Stimulated activated naive CD8-positive, alpha-beta T cell treated with anti-CD3 and anti-CD28 coated beads, Interleukin-15, Interleukin-2, amounts not matched to agents 100 U/mL and 50 U/mL, for 24 hours (primary cell): ENCODE measurements around the gene GAPT.
"Not testable (repeated sequence)": the region's sequence is repeated elsewhere in the genome, so short reads cannot be mapped to it uniquely, and the experiment has no call there.

Source experiments
- ATAC-seq: fragments of 150-1000 bp; cut with Tn5 transposase; one replicate; pipeline ENCODE4 v1.10.0; 2021
- DNase-seq: peaks from one replicate; pipeline ENCODE4 v3.0.0; 2021

The GAPT gene

DNA sequence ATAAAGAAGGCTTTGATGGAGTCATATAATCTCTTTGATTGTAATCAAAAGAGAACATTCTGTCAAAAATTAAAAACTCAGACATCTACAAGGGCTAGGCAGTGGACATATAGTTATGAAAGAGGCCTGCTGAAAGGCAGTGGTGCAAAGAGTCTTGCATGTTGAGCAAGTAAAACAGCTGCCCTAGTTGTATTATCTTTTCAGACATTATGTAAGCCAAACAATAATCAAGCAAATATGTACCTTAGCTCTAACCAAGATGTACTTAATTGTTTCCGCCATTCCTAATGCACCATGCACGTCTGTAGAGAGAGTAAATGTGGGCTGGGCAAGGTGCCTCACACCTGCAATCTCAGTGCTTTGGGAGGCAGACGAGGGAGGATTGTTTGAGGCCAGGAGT lies 14.3 kb downstream of the GAPT start:
- DNase-seq (no peak), ATAC-seq (no peak)

DNA sequence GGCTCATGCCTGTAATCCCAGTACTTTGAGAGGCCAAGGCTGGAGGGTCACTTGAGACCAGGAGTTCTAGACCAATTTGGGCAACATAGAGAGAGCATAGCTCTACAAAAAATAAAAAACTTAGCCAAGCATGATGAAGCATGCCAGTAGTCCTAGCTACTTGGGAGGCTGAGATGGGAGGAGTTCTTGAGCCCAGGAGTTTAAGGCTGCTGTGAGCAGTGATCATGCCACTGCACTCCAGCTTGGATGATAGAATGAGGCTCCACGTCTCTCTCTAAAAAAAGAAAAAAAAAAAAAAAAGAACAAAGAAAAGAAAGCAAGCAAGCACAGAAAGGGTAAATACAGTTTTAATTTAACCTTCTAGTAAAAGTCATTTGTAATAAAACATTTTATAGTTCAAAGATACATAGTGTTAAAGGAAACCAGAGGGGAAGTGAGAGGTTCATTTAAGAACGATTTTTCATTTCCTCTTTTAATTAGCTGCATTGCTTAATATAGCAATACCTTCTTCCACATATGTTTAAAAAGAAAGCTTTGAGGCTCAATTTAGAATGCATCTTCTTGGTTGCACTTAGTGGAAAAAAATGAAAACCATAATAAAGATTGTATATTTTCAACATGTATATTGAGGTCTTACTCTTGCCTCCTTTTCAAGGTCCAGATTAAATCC lies 14.9 kb downstream of the GAPT start:
- ATAC-seq = no peak
- no peak for DNase-seq

DNA sequence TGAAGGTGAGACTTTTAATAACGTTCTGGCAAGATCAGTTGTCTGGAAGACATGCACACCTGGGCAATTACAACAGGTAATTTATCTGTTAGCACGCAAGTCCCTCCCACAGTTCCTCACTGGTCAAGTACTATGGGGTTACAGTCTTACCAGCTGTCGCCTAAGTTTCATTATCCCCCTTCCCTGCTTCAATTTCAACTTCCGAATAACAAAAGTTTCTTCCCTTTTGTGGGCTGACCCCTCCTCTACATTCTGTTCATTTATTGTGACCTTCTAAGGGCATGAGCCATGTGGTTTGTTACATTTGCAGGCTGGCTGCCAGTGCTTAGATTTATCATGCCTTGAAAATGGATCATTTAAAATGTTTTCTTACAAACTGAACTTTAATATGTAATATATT lies 16.5 kb downstream of the GAPT start:
- DNase-seq (no peak), ATAC-seq (no peak)

DNA sequence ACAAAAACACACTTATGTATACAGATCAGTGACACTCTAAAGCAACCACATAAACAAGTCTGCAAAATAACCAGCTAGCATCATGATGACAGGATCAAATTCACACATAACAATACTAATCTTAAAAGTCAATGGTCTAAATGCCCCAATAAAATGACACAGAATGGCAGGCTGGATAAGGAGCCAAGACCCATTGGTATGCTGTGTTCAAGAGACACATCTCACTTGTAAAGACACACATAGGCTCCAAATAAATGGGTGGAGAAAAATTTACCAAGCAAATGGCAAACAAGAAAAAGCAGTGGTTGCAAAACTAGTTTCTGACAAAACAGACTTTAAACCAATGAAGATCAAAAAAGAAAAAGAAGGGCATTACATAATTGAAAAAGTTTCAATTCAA lies 26.0 kb downstream of the GAPT start:
- ATAC-seq (no peak), DNase-seq (no peak)

DNA sequence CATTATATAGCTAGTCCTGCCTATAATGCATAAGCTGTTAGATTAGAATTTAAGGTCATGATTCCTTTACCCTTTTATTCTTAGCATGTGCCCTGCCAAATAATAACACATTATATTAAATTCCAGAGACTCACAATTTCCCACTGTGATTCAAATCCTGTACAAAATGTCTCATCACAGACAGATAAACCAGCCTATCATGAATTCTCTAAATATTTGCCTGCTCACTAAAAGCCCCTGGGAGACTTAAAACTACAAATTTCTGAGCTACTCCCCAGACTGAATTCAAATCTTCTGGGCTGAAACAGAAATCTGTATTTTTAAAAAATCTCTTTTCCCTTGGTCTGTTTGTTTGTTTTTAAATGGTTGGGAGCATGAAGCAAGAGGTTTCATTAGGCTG lies 32.7 kb downstream of the GAPT start:
- DNase-seq (no peak), ATAC-seq (no peak)

DNA sequence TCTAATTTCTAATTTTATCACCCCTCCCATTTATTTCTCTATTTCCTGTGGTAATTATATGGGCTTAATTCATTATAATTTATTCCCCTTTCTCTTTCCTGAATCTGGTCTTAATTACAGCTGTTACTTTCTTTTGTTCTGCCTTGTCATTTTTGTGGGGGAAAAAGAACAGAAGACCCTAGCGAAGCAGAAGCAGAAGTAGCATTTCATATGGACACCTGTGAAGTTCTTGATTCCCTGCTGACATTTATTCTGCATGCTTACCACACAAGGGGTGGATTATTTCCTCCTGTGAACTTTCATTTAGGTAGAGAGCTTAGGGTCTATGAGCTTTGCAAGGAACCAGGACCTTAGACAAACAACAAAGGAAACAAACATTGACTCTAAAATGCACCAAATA lies 33.3 kb downstream of the GAPT start:
- DNase-seq (no peak), ATAC-seq (no peak)

DNA sequence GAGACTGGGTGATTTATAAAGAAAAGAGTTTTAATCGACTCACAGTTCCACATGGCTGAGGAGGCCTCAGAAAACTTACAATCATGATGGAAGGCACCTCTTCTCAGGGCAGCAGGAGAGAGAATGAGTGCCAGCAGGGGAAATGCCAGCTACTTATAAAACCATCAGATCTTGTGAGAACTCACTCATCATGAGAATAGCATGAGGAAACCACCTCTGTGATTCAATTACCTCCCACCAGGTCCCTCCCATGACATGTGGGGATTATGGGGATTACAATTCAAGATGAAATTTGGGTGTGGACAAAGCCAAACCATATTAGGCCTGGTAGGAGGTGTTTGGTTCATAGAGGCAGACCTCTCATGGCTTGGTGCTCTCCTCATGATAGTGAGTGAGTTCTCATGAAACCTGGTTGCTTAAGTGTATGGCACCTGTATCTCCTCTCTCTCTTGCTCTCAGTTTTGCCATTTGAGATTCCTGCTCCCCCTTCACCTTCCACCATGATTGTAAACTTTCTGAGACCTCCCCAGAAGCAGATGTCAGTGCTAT lies 39.8 kb downstream of the GAPT start:
- DNase-seq (no peak), ATAC-seq (no peak)

DNA sequence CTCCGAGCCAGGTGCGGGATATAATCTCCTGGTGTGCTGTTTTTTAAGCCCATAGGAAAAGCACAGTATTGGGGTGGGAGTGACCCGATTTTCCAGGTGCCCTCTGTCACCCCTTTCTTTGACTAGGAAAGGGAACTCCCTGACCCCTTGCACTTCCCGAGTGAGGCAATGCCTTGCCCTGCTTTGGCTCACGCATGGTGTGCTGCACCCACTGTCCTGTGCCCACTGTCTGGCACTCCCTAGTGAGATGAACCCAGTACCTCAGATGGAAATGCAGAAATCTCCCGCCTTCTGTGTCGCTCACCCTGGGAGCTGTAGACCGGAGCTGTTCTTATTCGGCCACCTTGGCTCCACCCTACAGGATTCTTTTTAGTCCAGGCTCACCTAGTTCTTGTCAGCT lies 50.7 kb downstream of the GAPT start:
- not testable (repeated sequence) for ATAC-seq, DNase-seq

DNA sequence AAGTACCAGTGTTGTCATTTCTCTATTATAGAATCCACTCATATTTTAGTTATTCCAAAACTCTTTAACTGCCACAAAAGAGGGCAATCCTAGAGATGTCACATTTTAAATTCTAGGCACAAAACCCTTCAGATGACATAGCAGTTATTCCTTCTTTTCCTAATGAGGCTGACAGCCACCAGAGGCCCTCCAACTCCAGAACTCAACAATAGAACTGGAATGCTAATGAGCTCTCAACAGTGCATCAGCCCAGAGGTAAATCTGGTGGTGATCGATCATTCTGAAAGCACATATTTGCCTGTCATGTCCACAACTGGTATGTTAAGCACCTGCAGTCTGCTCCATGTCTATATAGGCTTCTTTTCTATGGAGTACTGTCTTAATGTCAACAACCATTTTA lies 51.5 kb downstream of the GAPT start:
- ATAC-seq (no peak), DNase-seq (no peak)

DNA sequence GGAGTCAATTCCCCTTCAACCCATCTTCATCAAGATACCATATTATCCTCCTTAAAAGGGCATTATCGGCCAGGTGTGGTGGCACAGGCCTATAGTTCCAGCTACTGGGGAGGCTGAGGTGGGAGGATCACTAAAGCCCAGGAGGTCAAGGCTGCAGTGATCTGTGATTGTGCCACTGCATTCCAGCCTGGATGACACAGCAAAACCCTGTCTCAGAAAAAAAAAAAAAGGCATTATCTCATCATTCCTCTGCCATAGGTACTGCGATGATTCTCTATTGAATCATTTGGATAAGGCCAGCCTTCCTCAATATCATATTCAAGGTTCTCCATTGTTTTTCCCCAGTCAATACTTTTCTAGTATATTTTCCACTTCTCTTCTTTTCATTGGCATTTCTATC lies 52.5 kb downstream of the GAPT start:
- no peak for ATAC-seq
- no peak for DNase-seq

DNA sequence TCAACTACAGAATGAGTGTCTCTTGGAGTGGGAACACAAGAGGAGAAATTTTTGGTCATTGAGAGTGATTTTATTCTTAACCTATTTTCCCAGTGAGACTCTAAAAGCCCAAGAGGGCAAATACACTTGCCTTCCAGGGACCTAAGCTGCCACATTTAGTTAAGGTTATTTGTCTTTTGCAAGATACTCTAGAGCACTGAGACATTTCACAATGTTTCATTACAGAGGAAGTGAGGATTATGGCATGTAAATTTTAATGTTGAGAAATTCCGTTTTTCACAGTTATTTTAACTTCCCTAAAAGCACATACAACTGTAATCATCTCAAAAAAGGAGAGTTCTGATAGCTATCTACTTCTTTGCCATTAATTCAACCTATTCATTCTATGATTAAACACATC lies 53.0 kb downstream of the GAPT start:
- DNase-seq = no peak
- ATAC-seq = no peak

DNA sequence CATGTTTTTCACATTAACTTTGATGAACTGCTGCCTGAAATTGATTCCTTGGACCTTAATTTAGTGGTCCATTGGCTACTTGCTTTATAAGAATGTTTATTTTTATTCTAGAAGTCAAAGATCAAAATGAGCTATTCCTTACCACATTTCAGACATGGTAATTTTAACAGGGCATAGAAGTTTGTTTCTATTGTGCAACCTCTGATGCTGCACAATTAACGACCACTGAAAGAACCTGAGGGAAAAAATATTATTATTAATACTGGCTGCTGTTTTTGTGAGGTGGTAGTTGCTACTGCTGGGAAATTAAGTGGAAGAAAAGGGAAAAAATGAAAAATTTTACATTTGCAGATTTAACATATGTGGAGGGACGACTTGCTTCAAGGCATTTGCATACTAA lies 53.7 kb downstream of the GAPT start:
- no peak for ATAC-seq
- DNase-seq = no peak

DNA sequence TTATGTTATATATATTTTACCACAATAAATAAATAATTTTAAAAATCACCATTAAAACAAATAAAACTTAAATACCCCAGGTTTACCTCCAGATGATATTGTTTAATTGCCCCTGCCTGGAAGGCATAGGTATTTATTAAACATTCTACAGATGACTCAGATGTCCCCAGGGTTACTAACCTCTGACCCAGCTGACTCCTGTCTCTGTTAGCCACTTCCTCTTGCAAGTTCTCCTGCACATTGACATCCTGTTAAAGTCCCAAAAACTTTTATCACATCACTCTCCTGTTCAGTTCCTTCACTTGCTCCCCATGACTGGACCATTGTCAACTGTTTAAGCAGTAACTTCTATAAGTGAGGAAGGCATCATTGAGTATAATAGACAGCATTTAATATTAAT lies 54.7 kb downstream of the GAPT start:
- ATAC-seq = no peak

More for the DNA sequence above, 54.7 kb downstream of the GAPT start:
- DNase-seq = no peak
